GM18498 (cell line): Measurements from ENCODE around the gene ZNF492.

ENCODE experiments used
- ATAC-seq: cut with Tn5 transposase; IDR thresholded peaks from one replicate; pipeline ENCODE4 v1.9.1; 2021; ENCODE audit warnings: mild to moderate bottlenecking, moderate library complexity; ENCODE audit not compliant: unreplicated experiment

Gene ZNF492

GRCh38 chr19:22633706-22634449 lies at the start of gene ZNF492:
TSS of gene ZNF492 (plus strand) at chr19:22634324. CDS start at chr19:22653400, 19,076 bp downstream.
- peak; percentile 76 for ATAC-seq

GRCh38 chr19:22595422-22595821 lies 38.7 kb upstream of the ZNF492 start:
- ATAC-seq, result no peak

- ATAC-seq, result no peak
Measured at GRCh38 chr19:22595918-22596341, 38.2 kb upstream of the ZNF492 start.

- no peak for ATAC-seq
Measured at GRCh38 chr19:22600690-22601648, 33.2 kb upstream of the ZNF492 start.

GRCh38 chr19:22601906-22602630 lies 32.1 kb upstream of the ZNF492 start:
- ATAC-seq, result no peak

- ATAC-seq, result no peak
Measured at GRCh38 chr19:22602631-22603272, 31.4 kb upstream of the ZNF492 start.

GRCh38 chr19:22603518-22604440 lies 30.3 kb upstream of the ZNF492 start:
- no peak for ATAC-seq

- ATAC-seq, result no peak
Measured at GRCh38 chr19:22604571-22605274, 29.4 kb upstream of the ZNF492 start.

GRCh38 chr19:22605275-22606211 lies 28.6 kb upstream of the ZNF492 start:
- no peak for ATAC-seq

- no peak for ATAC-seq
Measured at GRCh38 chr19:22606212-22606553, 27.9 kb upstream of the ZNF492 start.

- no peak for ATAC-seq
Measured at GRCh38 chr19:22606954-22607652, 27.0 kb upstream of the ZNF492 start.

GRCh38 chr19:22607653-22608430 lies 26.3 kb upstream of the ZNF492 start:
- ATAC-seq, result no peak

- ATAC-seq, result no peak
Measured at GRCh38 chr19:22608441-22608840, 25.7 kb upstream of the ZNF492 start.

GRCh38 chr19:22609630-22610029 lies 24.5 kb upstream of the ZNF492 start:
- no peak for ATAC-seq

- ATAC-seq, result no peak
Measured at GRCh38 chr19:22610121-22610520, 24.0 kb upstream of the ZNF492 start.

GRCh38 chr19:22612316-22612715 lies 21.8 kb upstream of the ZNF492 start:
- ATAC-seq, result no peak

- no peak for ATAC-seq
Measured at GRCh38 chr19:22616659-22617058, 17.5 kb upstream of the ZNF492 start.
